GM19438 (cell line): ENCODE results near the gene CDKL4.
"Not testable (repeated sequence)": the region's sequence is repeated elsewhere in the genome, so short reads cannot be mapped to it uniquely, and the experiment has no call there.

Experiments used
- ATAC-seq: cut with Tn5 transposase; IDR thresholded peaks from one replicate; pipeline ENCODE4 v1.9.1; 2021; ENCODE audit warnings: low read depth; ENCODE audit not compliant: unreplicated experiment

Gene CDKL4

DNA sequence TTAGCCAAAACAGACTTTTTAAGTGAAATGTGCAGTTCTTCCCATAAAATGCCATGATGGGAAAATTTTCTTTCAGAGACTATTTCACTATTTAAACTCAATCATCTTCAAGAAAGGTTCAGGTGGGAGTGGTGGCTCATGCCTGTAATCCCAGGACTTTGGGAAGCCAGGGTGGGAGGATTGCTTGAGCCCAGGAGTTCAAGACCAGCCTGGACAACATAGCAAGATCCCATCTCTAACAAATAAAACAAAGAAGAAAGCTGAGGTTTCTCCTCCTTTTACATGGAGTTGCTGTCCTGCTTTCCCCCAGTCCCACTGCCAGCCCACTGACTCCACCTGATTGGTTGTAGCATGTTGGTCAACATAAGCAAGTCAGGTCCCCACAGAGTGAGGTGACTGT, 97.1 kb downstream of the CDKL4 start:
- ATAC-seq = no peak

DNA sequence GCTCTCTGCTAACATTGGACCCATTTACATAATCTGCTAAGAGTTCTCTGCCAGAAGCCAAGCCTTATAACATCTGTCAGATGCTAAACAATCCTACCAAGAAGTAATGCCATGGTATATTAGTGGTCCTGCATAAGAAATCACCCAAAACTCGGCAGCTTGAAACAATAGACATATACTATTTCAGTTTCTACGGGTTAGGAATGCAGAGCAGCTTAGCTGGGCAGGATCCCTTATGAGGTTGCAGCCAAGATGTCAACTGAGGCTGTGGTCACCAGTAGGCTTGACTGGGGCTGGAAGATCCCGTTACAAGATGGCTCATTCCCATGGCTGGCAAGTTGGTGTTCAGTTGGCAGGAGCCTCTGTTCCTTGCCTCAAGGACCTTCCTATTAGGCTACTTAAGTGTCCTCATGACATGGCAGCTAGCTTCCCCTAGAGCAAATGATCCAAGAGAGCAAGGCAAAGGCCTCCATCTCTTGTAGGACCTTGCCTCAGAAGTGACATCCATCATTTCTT, 97.8 kb downstream of the CDKL4 start:
- no peak for ATAC-seq

- ATAC-seq = no peak
These were observed 99.4 kb downstream of the CDKL4 start for GRCh38 chr2:39144416-39144815.

DNA sequence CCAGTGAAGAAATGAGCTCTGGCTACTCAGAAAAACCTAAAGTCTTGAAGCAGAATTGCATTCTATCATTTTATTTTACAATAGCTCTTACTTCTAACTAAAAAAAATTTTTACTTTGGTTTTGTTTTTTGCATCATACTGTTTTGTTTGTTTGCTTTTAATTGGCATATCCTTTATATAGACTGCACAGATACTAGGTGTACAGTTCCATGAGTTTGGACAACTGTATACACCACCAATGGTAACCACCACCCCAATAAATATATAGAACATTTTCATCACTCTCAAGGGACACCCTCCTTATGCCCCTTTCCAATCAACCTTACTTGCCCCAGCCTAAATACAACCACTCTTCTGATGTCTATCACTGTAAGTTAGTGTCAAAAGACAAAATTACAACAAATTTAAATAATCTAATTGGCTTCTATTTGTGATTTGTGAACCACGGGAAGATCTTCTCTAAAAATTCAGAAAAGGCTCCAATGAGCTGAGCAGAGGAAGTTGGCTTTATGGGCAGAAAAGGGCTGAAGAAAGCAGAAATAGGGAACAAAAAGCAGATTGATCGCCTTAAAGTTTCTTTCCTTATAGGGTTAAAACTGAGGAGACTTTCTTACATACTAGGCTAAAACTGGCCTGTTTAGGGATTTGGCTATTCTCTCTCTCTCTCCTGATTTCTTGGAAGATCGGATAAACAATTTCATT, 100.7 kb downstream of the CDKL4 start:
- no peak for ATAC-seq

GRCh38 chr2:39141334-39142271, 102.2 kb downstream of the CDKL4 start:
- ATAC-seq = no peak

GRCh38 chr2:39140948-39141333, 102.8 kb downstream of the CDKL4 start:
- ATAC-seq = not testable (repeated sequence)

DNA sequence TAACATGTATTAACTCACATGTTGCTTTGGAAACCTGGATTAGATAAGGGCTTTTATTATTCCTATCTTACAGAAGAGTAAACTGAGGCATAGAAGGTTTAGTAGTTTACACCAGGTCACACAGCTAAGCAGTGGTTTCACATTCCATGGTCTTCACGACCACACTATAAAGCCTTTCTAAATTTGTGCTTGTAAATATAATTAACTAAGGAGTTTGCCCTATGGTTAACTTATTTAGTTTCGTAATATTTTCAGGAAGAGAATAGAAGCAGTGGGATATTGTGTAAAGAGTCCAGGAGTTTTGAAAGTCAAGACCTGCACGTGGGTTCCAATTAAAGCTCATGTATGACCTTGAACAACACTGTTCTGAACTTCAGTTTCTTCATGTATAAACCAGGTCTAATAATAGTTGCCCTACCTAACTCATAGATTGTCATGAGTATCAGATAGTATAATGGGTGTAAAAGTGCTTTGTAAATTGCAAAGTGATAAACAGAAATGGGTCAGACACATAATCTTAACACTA, 103.4 kb downstream of the CDKL4 start:
- no peak for ATAC-seq

DNA sequence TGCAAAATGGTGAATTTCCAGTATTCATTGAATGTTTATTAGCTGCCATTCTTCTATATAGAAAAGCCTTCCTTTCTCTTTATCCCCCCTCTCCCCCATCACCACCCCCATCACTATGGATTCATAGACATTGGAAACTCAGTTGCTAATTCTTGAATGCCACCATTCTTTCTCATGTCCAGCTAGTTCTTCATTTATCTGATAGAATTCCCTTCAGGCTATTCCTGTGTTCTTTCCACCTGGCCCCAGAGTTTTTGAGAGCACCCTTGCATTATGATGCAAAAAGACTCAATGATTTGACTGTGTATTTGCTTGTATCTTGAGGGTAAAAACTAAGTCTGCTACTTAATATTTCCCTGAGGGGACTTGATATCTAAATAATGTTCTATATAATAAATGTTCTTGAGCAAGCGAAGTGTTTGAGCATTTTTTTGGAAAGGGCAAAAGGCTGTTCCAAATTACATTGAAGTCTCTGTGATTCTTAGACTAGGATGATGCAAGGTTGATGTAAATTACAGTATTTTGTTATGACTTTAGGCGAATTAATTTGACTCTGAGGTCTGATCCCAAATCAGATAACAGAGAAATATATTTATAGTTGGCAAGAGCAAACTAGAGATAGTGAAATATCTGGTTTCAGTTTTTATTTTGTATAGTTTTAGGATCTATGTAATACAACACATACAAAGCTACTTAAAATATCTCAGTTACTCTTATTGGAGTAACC, 104.1 kb downstream of the CDKL4 start:
- ATAC-seq = no peak

DNA sequence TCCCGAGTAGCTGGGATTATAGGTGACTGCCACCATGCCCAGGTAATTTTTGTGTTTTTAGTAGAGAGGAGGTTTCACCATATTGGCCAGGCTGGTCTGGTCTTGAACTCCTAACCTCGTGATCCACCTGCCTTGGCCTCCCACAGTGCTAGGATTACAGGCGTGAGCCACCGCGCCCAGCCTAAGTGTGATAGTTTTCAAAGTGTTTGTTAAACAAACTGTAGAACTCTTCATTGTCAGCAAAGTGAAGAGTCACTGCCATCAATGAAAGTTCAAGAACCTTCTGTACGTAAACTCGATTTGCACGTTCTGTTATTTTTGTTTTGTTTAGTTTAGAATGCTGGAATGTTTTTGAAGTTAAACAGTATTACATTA, 104.9 kb downstream of the CDKL4 start:
- no peak for ATAC-seq

- not testable (repeated sequence) for ATAC-seq
These were observed 105.5 kb downstream of the CDKL4 start for GRCh38 chr2:39138187-39138836.

GRCh38 chr2:39136799-39137198, 107.0 kb downstream of the CDKL4 start:
- no peak for ATAC-seq

- ATAC-seq = no peak
These were observed 108.0 kb downstream of the CDKL4 start for GRCh38 chr2:39135690-39136259.

- ATAC-seq = no peak
These were observed 110.4 kb downstream of the CDKL4 start for GRCh38 chr2:39133215-39133851.

DNA sequence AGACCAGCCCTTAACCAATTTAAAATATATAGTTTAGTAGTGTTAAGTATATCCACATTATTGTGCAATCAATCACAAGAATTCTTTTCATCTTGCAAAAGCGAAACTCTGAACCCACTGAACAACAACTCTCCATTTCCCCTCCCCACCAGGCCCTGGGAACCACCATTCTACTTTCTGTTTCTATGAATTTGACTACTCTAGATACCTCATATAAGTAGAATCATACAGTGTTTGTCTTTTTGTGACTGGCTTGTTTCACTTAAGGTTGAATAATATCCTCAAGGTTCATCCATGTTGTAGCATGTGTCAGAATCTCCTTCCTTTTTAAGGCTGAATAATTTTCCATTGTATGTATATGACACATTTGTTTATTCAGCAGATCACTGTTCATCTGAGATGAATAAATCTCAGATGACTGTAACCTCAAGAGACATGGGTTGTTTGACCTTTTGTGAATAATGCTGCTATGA, 114.8 kb downstream of the CDKL4 start:
- ATAC-seq = peak; percentile 44

DNA sequence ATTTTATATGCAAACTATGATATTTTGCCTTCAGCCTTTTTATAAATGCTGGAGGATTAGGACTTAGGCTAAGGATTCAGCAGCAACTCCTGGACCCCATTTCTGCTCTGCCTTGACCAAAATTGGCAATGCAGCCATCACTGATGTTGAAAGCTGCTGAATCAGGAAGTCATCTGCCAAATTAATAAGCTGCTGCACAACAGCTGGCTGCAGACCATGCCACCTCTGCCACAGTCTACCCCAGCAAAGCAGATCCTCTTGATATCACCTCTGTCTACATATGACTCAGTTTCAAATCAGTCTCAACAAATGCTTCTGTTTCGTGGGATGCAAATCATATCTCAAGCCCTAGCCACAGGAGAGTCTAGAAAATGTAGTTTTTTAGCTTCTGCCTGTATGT, 115.8 kb downstream of the CDKL4 start:
- peak; percentile 25 for ATAC-seq
